AML-193 (cell line): Measurements from ENCODE around the gene ALG13.
A peak's percentile ranks its signal among the peaks of the same experiment; 100 is the strongest.
"Not testable (repeated sequence)": the region's sequence is repeated elsewhere in the genome, so short reads cannot be mapped to it uniquely, and the experiment has no call there.

Source experiments
- DNase-seq, 2 experiments: peaks; one replicate each; lab custom pipeline; 2025; lab: John Stamatoyannopoulos, UW

Gene ALG13

DNA sequence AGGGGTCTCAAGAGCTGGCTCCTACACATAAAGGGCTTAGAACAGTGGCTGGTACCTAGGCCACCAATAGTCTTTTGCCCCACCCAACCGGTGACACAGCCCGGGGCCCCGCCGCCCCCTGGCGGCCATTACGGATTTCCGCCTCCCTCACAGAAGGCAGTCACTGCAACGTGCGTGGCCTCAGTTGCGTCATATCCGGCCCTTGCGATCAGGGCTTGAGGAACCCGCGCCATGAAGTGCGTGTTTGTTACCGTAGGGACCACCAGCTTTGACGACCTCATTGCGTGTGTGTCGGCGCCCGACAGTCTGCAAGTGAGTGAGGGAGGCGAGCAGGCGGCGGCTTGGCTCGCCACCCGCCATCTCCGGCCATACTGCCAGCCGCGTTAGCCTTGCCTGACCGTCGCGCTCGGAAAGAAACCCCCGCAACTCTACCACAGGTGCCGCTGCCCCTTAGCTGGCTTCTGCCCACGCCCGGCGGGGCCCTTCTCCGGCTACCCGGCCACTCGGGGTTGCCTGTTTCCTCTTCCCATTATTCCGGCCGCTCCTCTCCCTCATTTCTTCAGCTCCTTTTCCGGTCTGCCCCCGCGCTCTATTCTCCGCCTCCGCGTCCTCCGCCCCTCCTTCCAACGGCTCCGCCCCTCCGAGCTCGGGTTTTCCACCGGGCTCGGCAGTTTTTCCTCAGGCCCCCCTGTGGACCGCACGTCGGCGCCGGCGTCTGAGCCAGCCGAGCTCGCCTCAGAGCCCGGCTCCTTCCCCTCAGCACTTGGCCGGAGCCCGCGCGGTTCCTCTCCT lies at the start of gene ALG13:
Gene ALG13 (plus strand): TSS at position 183 of the 792 bp plus-strand sequence. CDS start 49 bp downstream, at position 232.
- DNase-seq, result peak; percentile 66 to 68

DNA sequence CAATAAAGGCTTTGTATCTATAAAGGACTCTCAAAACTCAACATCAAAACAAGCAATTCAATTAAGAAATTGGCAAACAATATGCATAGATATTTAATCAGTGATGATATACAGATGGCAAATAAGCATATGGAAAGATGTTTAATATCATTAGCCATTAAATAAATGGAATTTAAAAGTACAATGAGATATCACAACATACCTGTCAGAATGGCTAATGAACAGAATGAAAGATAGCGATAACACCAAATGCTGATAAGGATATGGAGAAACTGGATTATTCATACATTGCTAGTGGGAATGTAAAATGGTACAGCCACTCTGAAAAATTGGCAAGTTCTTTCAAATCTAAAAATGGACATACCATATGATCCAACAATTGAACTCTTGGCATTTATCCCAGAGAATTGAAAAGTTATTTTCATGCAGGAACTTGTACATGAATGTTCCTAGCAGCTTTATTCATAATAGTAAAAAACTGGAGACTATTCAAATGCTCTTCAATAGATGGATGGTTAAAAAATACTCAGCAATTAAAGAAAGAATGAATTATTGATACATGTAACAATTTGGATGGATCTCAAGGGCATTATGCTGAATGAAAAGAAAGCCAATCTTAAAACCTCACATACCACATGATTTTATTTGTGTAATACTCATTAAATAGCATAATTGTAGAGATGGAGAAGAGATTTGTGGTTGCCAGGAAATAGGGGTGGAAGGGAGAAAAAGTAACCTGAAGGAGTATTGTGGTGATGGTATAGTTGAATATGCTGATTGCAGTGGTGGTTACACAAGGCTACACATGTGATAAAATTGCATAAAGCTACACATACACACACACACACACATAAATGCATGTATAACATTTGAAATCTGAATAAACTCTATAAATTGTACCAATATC lies 45.9 kb upstream of the ALG13 start:
- no peak for DNase-seq

DNA sequence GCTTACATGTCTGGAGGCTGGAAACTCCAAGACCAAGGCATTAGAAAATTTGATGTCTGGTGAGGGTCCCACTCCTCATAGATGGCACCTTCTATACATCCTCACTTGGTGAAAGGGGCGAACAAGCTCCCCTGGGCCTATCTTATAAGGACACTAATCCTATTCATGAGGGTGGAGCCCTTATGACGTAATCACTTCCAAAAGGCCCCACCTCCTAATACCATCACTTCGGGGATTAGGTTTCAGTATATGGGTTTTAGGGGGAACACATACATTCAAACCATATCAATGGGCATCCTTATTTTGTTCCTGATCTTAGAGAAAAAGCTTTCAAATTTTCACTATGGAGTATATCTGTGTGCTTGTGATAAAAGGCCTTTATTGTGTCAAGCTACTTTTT lies 39.0 kb upstream of the ALG13 start:
- no peak for DNase-seq

DNA sequence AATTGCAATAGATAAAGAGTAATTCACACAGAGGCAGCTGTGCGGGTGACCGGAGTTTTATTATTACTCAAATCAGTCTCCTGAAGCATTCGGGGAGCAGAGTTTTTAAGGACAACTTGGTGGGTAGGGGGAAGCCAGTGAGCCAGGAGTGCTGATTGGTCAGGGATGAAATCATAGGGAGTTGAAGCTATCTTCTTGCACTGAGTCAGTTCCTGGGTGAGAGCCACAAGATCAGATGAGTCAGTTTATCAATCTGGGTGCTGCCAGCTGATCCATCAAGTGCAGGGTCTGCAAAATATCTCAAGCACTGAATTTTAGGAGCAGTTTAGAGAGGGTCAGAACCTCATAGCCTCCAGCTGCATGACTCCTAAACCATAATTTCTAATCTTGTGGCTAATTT lies 35.8 kb upstream of the ALG13 start:
- DNase-seq, result not testable (repeated sequence)

DNA sequence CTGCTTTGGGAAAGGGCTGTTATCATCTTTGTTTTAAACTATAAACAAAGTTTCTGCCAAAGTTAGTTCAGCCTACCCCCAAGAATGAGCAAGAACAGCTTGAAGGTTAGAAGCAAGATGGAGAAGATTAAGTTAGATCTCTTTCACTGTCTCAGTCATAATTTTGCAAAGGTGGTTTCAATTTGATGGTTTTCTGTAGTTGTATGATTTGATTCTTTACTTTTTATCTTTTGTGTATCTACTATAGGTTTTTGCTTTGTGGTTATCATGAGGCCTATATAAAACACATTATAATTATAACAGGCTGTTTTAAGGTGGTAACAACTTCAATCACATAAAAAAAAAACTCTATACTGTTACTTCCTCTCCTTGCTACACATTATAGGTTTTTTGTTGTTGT lies 35.4 kb upstream of the ALG13 start:
- DNase-seq, result no peak

DNA sequence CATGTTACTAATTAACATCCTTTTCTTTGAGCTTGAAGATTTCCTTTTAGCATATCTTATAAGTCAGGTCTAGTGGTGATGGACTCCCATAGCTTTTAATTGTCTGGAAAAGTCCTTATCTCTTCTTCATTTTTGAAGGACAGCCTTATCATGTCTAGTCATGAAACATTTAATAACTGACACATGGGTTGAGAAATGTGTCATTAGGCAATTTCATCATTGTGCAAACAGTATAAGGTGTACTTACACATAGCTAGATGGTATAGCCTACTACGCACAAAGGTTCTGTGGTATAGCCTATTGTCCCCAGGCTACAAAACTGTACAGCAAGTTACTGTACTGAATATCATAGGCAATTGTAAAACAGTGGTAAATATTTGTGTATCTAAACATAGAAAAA lies 34.5 kb upstream of the ALG13 start:
- DNase-seq, result no peak

DNA sequence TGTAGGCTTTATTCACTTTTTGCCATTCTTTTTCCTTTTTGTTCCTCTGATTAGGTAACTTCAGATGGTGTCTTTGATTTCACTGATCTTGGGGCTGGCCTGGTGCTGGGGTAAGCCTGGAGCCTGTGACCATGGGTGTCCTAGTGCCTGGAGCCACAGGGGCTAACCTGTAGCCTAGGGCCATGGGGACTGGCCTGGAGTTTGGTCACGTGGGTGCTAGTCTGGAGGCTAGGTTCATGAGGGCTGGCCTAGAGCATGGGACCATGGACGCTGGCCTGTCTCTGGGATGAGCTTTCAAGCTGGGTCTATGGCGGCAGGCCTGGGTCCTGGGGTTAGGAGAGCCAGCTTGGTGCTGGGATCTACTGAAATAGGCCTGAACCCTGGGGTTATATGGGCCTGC lies 32.2 kb upstream of the ALG13 start:
- DNase-seq, result no peak

DNA sequence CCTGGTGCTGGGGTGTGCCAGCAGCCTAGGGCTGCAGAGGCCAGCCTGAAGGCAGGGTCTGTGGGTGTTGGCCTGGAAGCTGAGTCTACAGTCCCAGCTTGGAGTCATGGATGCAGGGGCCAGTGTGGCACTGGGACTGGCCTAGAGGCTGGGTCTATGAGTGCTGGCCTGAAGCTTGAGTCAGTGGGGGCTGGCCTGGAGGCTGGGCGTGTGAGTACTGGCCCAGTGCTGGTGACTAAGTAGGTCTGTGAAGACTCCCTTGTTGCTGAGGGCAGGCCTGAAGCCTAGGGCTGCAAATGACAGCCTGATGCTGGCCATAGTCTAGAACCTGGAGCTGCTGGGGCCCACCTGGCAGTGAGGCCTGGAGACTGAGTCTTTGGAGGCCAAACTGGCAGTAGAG lies 31.3 kb upstream of the ALG13 start:
- no peak for DNase-seq

DNA sequence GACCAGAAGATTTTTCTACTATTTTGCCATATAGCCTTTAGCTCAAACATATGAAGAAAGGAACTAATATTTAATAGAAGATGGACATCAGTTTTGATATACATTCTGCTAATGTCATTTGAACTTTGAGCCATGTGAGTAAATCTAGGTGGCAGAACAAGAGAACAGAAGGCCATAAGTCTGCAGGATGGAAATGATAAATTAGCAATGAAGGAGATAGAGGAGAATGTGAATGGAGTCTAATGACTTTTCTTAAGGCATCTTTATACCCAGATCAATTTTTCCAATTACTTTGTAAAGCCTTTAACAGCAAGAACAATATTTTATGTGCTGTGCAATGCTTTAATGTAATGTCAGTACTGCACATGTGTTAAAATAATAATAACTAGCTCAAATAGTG lies 30.1 kb upstream of the ALG13 start:
- no peak for DNase-seq

DNA sequence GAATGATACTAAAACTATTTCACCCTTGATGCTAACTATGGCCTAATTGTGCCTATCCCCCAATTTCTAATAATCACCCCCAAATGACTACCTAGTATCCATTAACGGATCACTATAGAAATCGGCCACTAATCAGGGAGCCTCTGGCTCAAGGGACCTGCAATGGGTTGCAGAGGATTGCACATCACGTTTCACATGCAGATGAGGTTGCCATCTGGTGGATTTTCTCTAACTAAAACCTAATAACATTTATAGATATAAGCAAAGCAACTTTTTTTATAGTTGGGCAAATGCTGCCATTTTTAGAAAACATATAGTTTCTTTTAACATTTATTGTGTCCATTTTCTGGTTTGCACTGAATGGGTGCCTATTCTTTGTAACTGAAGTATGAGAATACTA lies 28.3 kb upstream of the ALG13 start:
- DNase-seq, result no peak

DNA sequence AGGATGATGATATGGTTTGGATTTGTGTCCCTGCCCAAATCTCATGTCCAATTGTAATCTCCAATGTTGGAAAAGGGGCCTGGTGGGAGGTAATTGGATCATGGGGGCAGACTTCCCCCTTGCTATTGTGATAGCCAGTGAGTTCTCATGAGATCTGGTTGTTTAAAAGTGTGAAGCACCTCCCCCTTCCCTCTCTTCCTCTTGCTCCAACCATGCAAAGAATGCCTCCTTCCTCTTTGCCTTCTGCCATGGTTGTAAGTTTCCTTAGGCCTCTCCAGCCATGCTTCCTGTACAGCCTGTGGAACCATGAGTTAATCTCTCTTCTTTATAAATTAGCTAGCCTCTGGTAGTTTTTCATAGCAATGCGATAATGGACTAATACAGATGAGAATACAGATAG lies 19.7 kb upstream of the ALG13 start:
- peak in 1 of 2 experiments; percentile 5 for DNase-seq

DNA sequence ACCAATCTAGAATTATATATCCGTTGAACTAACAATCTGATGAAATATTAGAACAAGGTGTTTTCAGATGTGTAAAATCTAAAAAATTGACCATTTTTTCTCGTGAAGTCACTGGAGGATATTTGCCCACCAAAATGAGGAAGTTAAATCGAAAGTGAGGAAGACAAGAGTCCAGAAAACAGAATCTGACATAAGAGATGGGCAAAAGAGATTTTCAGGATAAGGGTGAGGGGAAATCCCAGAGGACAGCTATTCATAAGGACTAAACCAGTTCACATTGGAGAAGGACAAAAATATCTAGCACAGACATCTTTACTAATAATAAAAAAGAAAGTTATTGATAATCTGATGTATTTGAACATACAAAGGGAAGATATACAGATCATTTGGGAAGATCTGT lies 18.7 kb upstream of the ALG13 start:
- DNase-seq, result peak in 1 of 2 experiments; percentile 16

DNA sequence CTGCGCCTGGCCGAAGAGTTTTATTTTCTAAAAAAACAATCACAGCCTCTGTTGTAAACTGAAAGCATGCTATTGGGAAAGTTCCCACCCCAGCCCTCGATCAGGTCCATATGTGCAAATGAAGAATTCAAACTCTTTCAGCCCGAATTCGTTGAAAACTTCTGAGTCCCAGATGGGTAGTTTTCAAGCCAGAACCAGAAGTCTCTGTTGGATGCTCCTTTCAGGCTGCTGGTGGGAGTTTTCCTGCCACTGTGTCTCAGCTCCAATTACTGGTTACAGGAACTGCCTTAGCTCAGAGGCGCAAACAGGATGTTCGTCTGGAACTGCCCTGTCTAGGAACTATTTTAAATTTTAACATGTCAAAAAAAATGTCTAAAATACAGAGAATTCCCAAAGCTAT lies 9.3 kb upstream of the ALG13 start:
- DNase-seq, result no peak

DNA sequence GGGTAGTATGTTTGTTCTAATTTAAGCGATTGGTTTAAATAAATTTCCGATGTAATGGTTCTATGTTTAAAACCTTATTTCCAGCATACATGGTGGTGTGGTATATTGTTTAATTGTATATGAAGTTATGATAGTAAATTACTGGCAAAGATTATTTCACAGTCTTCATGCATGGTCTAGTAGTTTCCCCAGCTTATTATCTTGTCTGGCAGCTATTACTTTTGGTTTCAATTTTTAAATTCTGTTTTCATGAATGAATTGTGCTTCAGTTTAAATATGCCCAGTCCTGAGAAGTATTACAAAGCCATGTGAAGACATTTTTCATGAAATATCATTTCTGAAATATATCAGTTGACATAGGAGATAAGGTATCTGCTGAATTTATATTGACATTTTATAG lies 6.3 kb downstream of the ALG13 start:
- no peak for DNase-seq

DNA sequence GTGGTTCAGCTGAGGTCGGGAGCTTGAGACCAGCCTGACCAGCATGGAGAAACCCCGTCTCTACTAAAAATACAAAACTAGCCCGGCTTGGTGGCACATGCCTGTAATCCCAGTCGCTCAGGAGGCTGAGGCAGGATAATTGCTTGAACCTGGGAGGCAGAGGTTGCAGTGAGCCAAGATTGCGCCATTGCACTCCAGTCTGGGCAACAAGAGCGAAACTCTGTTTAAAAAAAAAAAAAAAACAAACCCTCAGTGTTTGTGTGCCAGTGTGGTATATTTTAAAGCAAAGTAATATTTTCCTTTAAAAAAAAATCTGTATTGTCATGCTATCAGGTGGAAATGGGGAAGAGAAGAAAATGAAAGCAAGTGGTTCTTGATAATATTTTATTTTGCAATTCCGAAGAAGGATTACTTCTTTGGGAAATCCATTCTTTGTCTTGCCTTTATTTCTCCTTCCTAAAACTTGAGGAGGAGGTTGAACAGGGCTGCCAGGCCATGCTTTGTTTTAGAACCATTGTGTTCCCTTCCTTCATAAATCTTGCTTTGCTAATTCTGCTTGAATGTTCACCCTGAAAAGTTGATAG lies 14.4 kb downstream of the ALG13 start:
- no peak for DNase-seq

DNA sequence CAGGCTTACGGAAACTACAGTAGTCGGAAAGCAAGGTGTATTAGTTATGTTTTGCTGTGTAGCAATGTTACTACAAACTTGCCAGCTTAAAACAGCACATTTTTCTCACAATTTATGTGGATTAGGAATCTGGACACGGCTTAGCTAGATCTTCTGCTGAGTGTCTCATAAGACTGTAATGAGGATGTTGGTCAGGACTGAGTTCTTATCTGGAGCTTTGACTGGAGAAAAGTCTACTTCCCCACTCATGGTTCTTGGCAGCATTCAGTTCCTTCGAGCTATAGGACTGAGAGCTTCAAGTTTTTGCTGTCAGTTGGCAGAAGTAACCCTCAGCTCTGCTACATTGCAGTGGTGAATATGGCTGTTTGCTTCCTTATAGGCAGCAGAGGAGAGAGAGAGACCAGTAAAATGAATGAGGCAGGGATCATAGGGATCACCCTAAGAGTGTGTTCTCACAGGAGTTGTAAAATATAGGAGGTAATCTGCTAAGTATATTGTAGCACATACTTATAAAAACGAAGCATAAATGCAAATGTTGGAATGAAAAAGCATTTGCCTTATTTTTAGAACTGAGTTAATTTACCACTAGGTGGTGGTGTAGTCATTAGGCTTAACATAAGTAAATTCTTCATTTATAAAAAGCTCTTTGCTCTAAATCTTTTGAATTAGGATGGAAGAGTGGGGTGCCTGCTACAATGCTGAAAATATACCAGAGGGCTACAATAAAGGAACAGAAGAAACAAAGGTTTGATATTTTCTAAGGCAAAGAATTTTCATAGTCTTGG lies 38.6 kb downstream of the ALG13 start:
- DNase-seq, result no peak

DNA sequence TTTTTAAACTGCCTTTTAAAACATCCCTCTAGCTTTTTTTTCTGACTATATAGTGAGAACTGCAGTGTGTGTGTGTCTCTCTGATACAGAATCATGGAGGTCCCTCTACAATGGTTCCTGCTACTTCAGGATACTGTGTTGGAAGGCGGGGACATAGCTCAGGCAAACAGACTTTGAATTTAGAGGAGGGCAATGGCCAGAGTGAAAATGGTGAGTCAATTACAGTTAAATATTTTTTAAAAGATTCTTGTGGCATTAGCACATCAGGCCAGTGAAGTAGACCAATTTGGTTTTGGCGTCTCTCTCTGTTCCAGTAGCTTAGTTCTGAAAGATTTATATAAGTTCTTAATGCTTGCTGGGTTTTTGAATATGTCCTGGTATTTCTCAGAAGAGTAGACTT lies 47.1 kb downstream of the ALG13 start:
- DNase-seq, result no peak

DNA sequence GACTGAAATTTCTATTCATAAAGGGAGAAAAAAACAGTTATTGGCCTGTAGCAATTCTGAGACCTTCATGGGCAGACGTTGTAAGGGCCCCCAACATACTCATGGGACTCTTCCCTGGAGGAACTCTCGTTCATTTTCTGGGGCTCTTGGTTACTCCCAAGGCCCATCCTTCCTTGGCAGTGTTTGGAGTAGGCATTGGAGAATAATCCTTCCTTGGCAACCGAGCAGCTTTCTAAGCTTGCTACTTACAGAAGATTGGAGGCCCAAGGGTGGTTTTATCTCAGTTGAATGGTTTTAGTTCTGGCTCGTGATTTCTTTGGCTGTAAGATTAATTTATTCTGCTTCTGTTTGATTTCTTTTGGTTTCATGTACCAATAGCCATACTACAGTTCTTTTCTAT lies 50.4 kb downstream of the ALG13 start:
- no peak for DNase-seq

DNA sequence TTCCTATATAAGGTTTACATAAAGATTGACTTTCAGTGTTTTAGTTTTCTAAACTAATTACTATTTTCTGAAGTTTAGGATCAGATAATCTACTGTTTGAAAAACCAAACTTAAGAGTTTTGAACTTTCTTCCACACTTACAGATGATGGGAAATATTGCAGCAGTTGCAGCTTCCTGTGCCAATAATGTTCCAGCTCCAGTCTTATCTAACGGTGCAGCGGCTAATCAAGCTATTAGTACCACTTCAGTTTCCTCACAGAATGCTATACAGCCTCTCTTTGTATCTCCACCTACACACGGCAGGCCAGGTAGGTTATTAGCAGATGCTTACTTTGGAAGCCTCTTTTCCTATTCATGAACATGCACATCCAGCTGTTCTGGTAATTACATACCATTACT lies 55.6 kb downstream of the ALG13 start:
- DNase-seq, result no peak

DNA sequence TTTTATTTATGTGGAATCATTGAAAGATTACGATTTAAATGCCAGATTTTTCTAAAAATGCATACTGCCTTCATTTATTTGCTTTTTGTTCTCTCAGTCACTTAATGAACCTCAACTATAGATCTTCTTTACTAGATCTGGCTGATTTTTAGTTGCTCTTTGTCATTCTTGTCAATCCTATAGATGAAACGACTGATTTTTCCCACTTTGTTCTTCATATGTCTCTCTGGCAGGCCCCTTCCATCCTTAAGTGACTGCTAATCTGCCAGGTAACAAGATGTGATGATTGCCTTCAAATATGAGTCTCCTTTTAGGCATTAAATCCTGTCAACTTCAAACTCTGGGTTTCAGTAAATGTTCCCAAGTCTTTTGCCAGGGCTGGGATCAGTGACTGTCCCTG lies 61.0 kb downstream of the ALG13 start:
- DNase-seq, result no peak

DNA sequence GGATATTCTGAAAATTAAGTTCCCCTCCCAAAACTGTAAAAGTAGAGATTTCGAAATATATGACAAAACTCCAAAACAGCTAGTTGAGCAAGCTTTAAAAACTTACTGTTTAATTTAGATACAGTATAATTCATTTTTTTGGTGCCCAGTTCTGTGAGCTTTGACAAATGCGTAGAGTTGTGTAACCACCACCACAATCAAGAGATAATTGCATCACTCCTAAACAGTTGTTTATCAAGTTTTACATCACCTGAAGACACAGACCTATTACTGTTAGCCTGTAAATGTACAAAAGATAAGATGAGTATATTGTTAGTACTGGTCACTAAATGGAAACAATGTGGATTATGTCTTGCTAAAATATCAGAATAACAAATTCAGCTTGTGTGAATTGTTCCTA lies 62.3 kb downstream of the ALG13 start:
- DNase-seq, result peak in 1 of 2 experiments; percentile 1

DNA sequence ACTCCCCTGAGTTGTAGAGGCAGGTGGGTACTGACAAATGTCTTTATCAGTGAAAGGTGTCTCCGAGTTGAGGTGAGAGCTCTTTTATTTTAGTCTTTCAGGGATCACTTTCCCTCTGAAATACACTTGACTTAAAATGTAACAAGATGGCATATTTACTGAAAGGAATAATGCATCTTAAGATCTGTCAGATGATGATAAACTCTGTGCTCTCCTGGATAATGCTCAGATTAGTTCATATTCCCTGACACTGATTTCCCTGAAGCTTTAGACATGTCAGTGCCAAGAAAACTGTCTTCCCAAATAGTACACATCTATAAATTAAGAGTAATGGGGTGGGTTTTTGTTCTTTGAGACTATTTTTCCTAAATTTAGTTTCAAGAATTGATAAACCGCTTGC lies 75.5 kb downstream of the ALG13 start:
- no peak for DNase-seq
